LNCaP clone FGC (cell line): ENCODE measurements around the gene FLNB.
"Not testable (repeated sequence)": the region's sequence is repeated elsewhere in the genome, so short reads cannot be mapped to it uniquely, and the experiment has no call there.

Source experiments
- DNase-seq: peaks from one replicate; pipeline ENCODE4 v3.0.0-alpha.2; 2011; ENCODE audit warnings: low read depth
- H3K4me3 ChIP-seq: 2 replicates; pipeline ENCODE4 v1.5.1; 2011; ENCODE audit warnings: mild to moderate bottlenecking, low read depth, low read length, control low read depth
- CTCF ChIP-seq: IDR thresholded peaks from 2 replicates; pipeline ENCODE4 v1.5.1; 2012; ENCODE audit warnings: mild to moderate bottlenecking; ENCODE audit not compliant: control insufficient read depth, insufficient read depth; ENCODE audit errors: extremely low read depth

The FLNB gene

GRCh38 chr3:58055314-58055713, 47.1 kb downstream of the FLNB start:
- DNase-seq = no peak
- TF ChIP-seq CTCF = no peak
- H3K4me3 ChIP-seq = no peak overlapping the region

- H3K4me3 ChIP-seq, DNase-seq: not testable (repeated sequence)
Observed at GRCh38 chr3:58055891-58056290, 47.7 kb downstream of the FLNB start.

- no peak for DNase-seq
- TF ChIP-seq CTCF = no peak
- no peak overlapping the region for H3K4me3 ChIP-seq
Observed at GRCh38 chr3:58058361-58059263, 50.4 kb downstream of the FLNB start.

GRCh38 chr3:58059349-58060321, 51.4 kb downstream of the FLNB start:
- no peak for DNase-seq
- no peak for TF ChIP-seq CTCF
- no peak overlapping the region for H3K4me3 ChIP-seq

GRCh38 chr3:58062472-58062871, 54.2 kb downstream of the FLNB start:
- no peak for TF ChIP-seq CTCF
- H3K4me3 ChIP-seq = no peak overlapping the region
- DNase-seq = no peak

GRCh38 chr3:58063022-58063815, 55.0 kb downstream of the FLNB start:
- H3K4me3 ChIP-seq = no peak overlapping the region
- no peak for TF ChIP-seq CTCF
- no peak for DNase-seq
